Fibroblast of lung (primary cell): ENCODE measurements around the gene BTBD9. TPM values are rescaled to one million over a fixed set of nuclear protein-coding genes. Genes with fewer than 3 reads are reported as not detected.

Experiments
- DNase-seq, 2 donors: peaks; one replicate each; pipeline versions ENCODE4 v3.0.0 to v3.0.0-alpha.2; 2010; ENCODE audit warnings: low read depth in 2 of 2
- H2AFZ ChIP-seq: 2 replicates; pipeline ENCODE4 v1.5.1; 2012; ENCODE audit warnings: low read length, control low read depth, inconsistent platforms
- H3K27ac ChIP-seq: 2 replicates; pipeline ENCODE4 v1.5.1; 2011; ENCODE audit warnings: low read length, control low read depth; ENCODE audit not compliant: insufficient read depth
- H3K27me3 ChIP-seq: 2 replicates; pipeline ENCODE4 v1.5.1; 2011; ENCODE audit warnings: mild to moderate bottlenecking, low read length; ENCODE audit not compliant: control insufficient read depth, insufficient read depth
- H3K36me3 ChIP-seq: 2 replicates; pipeline ENCODE4 v1.5.1; 2011; ENCODE audit warnings: low read length; ENCODE audit not compliant: control insufficient read depth, insufficient read depth
- H3K4me1 ChIP-seq: 2 replicates; pipeline ENCODE4 v1.5.1; 2011; ENCODE audit warnings: low read length; ENCODE audit not compliant: control insufficient read depth, insufficient read depth; ENCODE audit errors: extremely low read depth
- H3K4me2 ChIP-seq: 2 replicates; pipeline ENCODE4 v1.5.1; 2011; ENCODE audit warnings: low read length, control low read depth; ENCODE audit not compliant: insufficient read depth; ENCODE audit errors: extremely low read depth
- H3K4me3 ChIP-seq, 4 experiments: fragments of 200-600 bp in 1 of 4; sonication (generic) in 1 of 4; replicated peaks in 1 of 4; 2 replicates each; pipeline ENCODE4 v1.5.1; 2011 to 2016; ENCODE audit warnings: low read length in 4 of 4, low read depth in 3 of 4, mild to moderate bottlenecking in 3 of 4, control low read depth in 2 of 4, inconsistent platforms in 1 of 4, mixed read lengths in 1 of 4; ENCODE audit not compliant: insufficient read depth in 1 of 4; ENCODE audit errors: control extremely low read depth in 1 of 4
- H3K79me2 ChIP-seq: 2 replicates; pipeline ENCODE4 v1.5.1; 2012; ENCODE audit warnings: mild to moderate bottlenecking, low read length, inconsistent platforms; ENCODE audit not compliant: control insufficient read depth, insufficient read depth
- H3K9ac ChIP-seq: 2 replicates; pipeline ENCODE4 v1.5.1; 2011; ENCODE audit warnings: mild to moderate bottlenecking, low read length, control low read depth; ENCODE audit not compliant: insufficient read depth
- H3K9me3 ChIP-seq: 2 replicates; pipeline ENCODE4 v1.5.1; 2012; ENCODE audit warnings: low read depth, low read length; ENCODE audit not compliant: control insufficient read depth, insufficient read depth
- H4K20me1 ChIP-seq: 2 replicates; pipeline ENCODE4 v1.5.1; 2011; ENCODE audit warnings: low read length; ENCODE audit not compliant: control insufficient read depth, insufficient read depth; ENCODE audit errors: extremely low read depth
- EZH2 ChIP-seq: IDR thresholded peaks from 2 replicates; pipeline ENCODE4 v1.5.1; 2012; ENCODE audit warnings: low read length, control low read depth, mild to moderate bottlenecking; ENCODE audit errors: missing control alignments
- polyA plus RNA-seq, 2 donors: library from polyadenylated mRNA; depleted of rRNA in 1 of 2; stranded (reverse) in 1 of 2; unstranded in 1 of 2; fragments of >200 nt; gene quantifications; 2 replicates each; pipeline ENCODE4 v1.2.1, GENCODE V29; 2011 to 2012; ENCODE audit warnings: missing spikeins in 1 of 2
- total RNA-seq: library from RNA; depleted of rRNA; stranded (reverse); fragments of >200 nt; gene quantifications from 2 replicates; pipeline ENCODE4 v1.2.1, GENCODE V29; 2014
- TF ChIP-seq, protein P1 (sequence below), 2 donors: IDR thresholded peaks in 1 of 2; conservative IDR thresholded peaks in 1 of 2; 1 replicate in 1 of 2; 2 replicates in 1 of 2; pipeline ENCODE4 v1.5.1; 2011 to 2012; ENCODE audit warnings: low read length in 2 of 2, control low read depth in 1 of 2, inconsistent platforms in 1 of 2, low read depth in 1 of 2, mild to moderate bottlenecking in 1 of 2

The BTBD9 gene
- total and polyA plus RNA-seq, 2 donors (not counting 1 experiment from before 2014, with no cell fraction given) = 7.7 to 13.4 TPM

GRCh38 chr6:38499529-38500096, 140.1 kb downstream of the BTBD9 start:
- no peak overlapping the region for H3K9ac ChIP-seq
- H3K4me3 ChIP-seq = no peak overlapping the region
- H3K79me2 ChIP-seq = no peaks in the 10 kb centered on the region
- H3K9me3 ChIP-seq = no peaks in the 10 kb centered on the region
- peak in 1 of 2 donors; percentile 41 for DNase-seq
- H3K27ac ChIP-seq = no peak overlapping the region
- H2AFZ ChIP-seq = no peak overlapping the region
- H3K36me3 ChIP-seq = no peaks in the 10 kb centered on the region
- H4K20me1 ChIP-seq = no peaks in the 10 kb centered on the region
- TF ChIP-seq, protein P1, sequence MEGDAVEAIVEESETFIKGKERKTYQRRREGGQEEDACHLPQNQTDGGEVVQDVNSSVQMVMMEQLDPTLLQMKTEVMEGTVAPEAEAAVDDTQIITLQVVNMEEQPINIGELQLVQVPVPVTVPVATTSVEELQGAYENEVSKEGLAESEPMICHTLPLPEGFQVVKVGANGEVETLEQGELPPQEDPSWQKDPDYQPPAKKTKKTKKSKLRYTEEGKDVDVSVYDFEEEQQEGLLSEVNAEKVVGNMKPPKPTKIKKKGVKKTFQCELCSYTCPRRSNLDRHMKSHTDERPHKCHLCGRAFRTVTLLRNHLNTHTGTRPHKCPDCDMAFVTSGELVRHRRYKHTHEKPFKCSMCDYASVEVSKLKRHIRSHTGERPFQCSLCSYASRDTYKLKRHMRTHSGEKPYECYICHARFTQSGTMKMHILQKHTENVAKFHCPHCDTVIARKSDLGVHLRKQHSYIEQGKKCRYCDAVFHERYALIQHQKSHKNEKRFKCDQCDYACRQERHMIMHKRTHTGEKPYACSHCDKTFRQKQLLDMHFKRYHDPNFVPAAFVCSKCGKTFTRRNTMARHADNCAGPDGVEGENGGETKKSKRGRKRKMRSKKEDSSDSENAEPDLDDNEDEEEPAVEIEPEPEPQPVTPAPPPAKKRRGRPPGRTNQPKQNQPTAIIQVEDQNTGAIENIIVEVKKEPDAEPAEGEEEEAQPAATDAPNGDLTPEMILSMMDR (conservative IDR thresholded peaks at IDR 0.05 in 1 of 2, IDR thresholded peaks at IDR 0.05 in 1 of 2; ENCODE audit: low read depth in 1 of 2, low read length in 2 of 2) = no peak
- no peak for TF ChIP-seq EZH2
- no peaks in the 10 kb centered on the region for H3K27me3 ChIP-seq
- H3K4me1 ChIP-seq = no peaks in the 10 kb centered on the region
- H3K4me2 ChIP-seq = no peak overlapping the region

GRCh38 chr6:38498805-38499445, 140.8 kb downstream of the BTBD9 start:
- Histone ChIP-seq H3K9me3 (no peaks in the 10 kb centered on the region), H3K4me1 (no peaks in the 10 kb centered on the region), H3K36me3 (no peaks in the 10 kb centered on the region), H3K27me3 (no peaks in the 10 kb centered on the region), H3K4me3 (no peak overlapping the region), H4K20me1 (no peaks in the 10 kb centered on the region), H3K79me2 (no peaks in the 10 kb centered on the region), H3K9ac (no peak overlapping the region), H3K4me2 (no peak overlapping the region), H3K27ac (no peak overlapping the region), H2AFZ (no peak overlapping the region)
- no peak for TF ChIP-seq EZH2
- TF ChIP-seq, protein P1 (conservative IDR thresholded peaks at IDR 0.05 in 1 of 2, IDR thresholded peaks at IDR 0.05 in 1 of 2; ENCODE audit: low read depth in 1 of 2, low read length in 2 of 2) = no peak
- DNase-seq = no peak

DNA sequence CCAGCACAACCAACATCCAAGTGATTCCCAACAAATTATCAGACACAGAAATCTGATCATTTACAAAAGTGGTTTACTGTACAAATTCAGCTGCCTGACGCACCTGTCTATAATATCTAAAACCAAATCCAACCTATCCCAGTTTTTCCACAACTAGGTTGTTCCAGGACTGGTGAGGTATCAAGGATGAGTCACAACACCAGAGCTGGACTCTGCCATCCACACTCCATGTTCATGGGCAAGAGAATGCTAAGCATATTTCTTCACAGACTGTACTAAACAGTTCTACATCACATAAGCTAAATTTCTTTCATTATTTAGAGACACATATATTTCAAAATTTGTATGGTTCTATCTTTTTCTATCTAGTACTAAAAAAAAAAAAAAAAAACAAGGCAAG, 141.6 kb downstream of the BTBD9 start:
- Histone ChIP-seq H4K20me1 (no peaks in the 10 kb centered on the region), H3K4me1 (no peaks in the 10 kb centered on the region), H3K9ac (no peak overlapping the region), H3K27me3 (no peaks in the 10 kb centered on the region), H2AFZ (no peak overlapping the region), H3K4me2 (no peak overlapping the region), H3K36me3 (no peaks in the 10 kb centered on the region), H3K79me2 (no peaks in the 10 kb centered on the region), H3K4me3 (no peak overlapping the region), H3K27ac (no peak overlapping the region), H3K9me3 (no peaks in the 10 kb centered on the region)
- no peak for TF ChIP-seq EZH2
- DNase-seq = peak in 1 of 2 donors; percentile 39
